Measurements from ENCODE around the gene COQ4. TPM values are rescaled to one million over a fixed set of nuclear protein-coding genes. Genes with fewer than 3 reads are reported as not detected.

Gene COQ4
- total RNA-seq, 1 donor from 2014 or later = 51.0 TPM

DNA sequence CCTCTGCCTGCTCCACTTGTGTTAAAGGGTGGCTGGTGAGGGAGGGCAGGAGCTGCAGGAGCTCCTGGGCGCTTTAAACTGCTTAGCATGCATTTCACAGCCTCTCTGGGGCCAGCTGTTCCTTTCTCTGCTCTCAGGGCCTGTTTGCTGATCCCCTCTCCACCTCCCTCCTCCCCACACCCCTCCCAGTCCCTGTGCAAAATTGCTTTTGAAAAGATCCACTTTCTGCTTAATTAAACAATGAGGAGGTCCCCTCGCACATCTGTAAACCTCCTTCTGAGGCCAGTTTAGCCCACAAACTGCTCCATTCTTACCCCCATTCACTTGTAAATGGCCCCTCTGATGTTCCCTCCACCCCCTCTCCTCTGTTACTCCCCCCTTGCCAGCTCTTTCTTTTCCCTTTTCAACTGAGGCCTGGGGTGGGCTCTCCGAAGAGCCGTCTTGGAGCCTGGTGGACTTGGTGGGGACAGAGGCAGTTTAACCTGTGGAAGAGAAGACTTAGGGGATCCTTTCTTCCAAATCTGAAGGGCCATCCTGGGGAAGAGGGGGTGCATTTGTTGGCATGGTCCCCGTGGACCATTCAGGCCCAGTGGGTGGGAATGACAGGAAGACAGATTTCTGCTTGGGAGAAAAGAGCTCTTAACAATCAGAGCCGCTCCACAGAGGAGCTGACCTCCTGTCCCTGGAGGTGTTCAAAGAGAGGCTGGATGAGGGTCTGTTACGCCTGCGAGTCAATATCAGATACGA, 60.5 kb downstream of the COQ4 start:
- H3K36me3 Mint-ChIP-seq (ENCODE audit: low read depth) = peaks cover 21% of the 10 kb centered on the region
- H3K4me3 Mint-ChIP-seq = peak overlapping the region; percentile 94
- H3K27me3 Mint-ChIP-seq (ENCODE audit: low read depth) = peaks cover 33% of the 10 kb centered on the region
- DNase-seq (ENCODE audit: low read depth, low spot score) = peak; percentile 42
- H3K9me3 Mint-ChIP-seq = no peaks in the 10 kb centered on the region
- TF ChIP-seq CTCF (conservative IDR thresholded peaks at IDR 0.05) = no peak
- peak overlapping the region; percentile 97 for H3K27ac Mint-ChIP-seq (ENCODE audit: unreplicated experiment)
- peaks cover 73% of the 10 kb centered on the region for H3K4me1 Mint-ChIP-seq

Other genes with a start within 250 kb of the COQ4 start
- gene PTGES2, start 195.1 kb upstream of the COQ4 start, total RNA-seq = 63.2 and 72.2 TPM in 2 replicates
- not detected in 2 replicates for gene LCN2, start 173.4 kb upstream of the COQ4 start, total RNA-seq
- gene BBLN, start 162.6 kb upstream of the COQ4 start, total RNA-seq = 80.6 and 82.5 TPM in 2 replicates
- 201 and 226 TPM in 2 replicates for gene CIZ1, start 131.3 kb upstream of the COQ4 start, total RNA-seq
- gene DNM1, start 119.5 kb upstream of the COQ4 start, total RNA-seq = 84.0 and 87.2 TPM in 2 replicates
- gene GOLGA2, start 46.8 kb upstream of the COQ4 start, total RNA-seq = 56.9 and 64.1 TPM in 2 replicates
- gene SWI5, start 46.6 kb upstream of the COQ4 start, total RNA-seq = 17.1 and 20.7 TPM in 2 replicates
- 33.4 and 35.0 TPM in 2 replicates for gene TRUB2, start 392 bp upstream of the COQ4 start, total RNA-seq
- 43.0 and 45.6 TPM in 2 replicates for gene SLC27A4, start 17.7 kb downstream of the COQ4 start, total RNA-seq
- 69.9 and 73.2 TPM in 2 replicates for gene URM1, start 48.5 kb downstream of the COQ4 start, total RNA-seq
- gene CERCAM, start 98.0 kb downstream of the COQ4 start, total RNA-seq = 49.7 and 56.4 TPM in 2 replicates
- 85.2 and 85.5 TPM in 2 replicates for gene ODF2, start 133.2 kb downstream of the COQ4 start, total RNA-seq
- 25.8 and 28.0 TPM in 2 replicates for gene GLE1, start 181.9 kb downstream of the COQ4 start, total RNA-seq
- 280 and 289 TPM in 2 replicates for gene SPTAN1, start 229.7 kb downstream of the COQ4 start, total RNA-seq

Measured in neural crest cell (in vitro differentiated cells).